ENCODE measurements around the gene TBPL2.
"Not testable (repeated sequence)": the region's sequence is repeated elsewhere in the genome, so short reads cannot be mapped to it uniquely, and the experiment has no call there.

TBPL2 gene

GRCh38 chr14:55383541-55384140 is 56.8 kb downstream of the TBPL2 start:
- no peaks in the 10 kb centered on the region for H3K27me3 ChIP-seq (ENCODE audit: insufficient read depth, low read length)
- no peak overlapping the region for H2AFZ ChIP-seq (ENCODE audit: low read depth, low read length)
- H3K4me3 ChIP-seq (ENCODE audit: low read length), result no peak overlapping the region
- no peaks in the 10 kb centered on the region for H3K4me1 ChIP-seq (ENCODE audit: insufficient read depth, low read length)
- peaks cover 55% of the 10 kb centered on the region for H3K36me3 ChIP-seq (ENCODE audit: insufficient read depth, low read length)
- H3K9me3 ChIP-seq (ENCODE audit: low read length), result no peaks in the 10 kb centered on the region

DNA sequence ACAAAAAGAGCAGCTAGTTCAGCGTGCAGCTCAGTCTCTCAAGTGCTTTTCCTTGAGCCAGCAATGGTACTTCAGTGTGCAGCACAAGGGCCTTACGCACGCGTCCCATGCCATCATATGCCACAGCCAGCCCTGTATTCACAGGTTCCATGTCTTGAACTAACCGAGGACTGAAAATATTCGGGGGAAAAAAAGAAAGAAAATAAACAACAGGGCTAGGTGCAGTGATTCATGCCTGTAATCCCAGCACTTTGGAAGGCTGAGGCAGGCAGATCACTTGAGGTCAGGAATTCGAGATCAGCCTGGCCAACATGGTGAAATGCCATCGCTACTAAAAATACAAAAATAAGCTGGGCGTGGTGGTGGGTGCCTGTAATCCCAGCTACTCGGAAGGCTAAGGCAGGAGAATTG is 57.4 kb downstream of the TBPL2 start:
- H3K4me3 ChIP-seq (ENCODE audit: low read length); H3K4me1 ChIP-seq (ENCODE audit: insufficient read depth, low read length); H3K27me3 ChIP-seq (ENCODE audit: insufficient read depth, low read length); H3K9me3 ChIP-seq (ENCODE audit: low read length); H2AFZ ChIP-seq (ENCODE audit: low read depth, low read length): not testable (repeated sequence)
- H3K36me3 ChIP-seq (ENCODE audit: insufficient read depth, low read length), result peaks cover 57% of the 10 kb centered on the region

- Histone ChIP-seq H3K4me1 (ENCODE audit: insufficient read depth, low read length) (no peaks in the 10 kb centered on the region), H3K9me3 (ENCODE audit: low read length) (no peaks in the 10 kb centered on the region), H2AFZ (ENCODE audit: low read depth, low read length) (no peak overlapping the region), H3K4me3 (ENCODE audit: low read length) (no peak overlapping the region), H3K27me3 (ENCODE audit: insufficient read depth, low read length) (no peaks in the 10 kb centered on the region), H3K36me3 (ENCODE audit: insufficient read depth, low read length) (peaks cover 61% of the 10 kb centered on the region)
These were observed 57.9 kb downstream of the TBPL2 start for GRCh38 chr14:55382483-55382882.

DNA sequence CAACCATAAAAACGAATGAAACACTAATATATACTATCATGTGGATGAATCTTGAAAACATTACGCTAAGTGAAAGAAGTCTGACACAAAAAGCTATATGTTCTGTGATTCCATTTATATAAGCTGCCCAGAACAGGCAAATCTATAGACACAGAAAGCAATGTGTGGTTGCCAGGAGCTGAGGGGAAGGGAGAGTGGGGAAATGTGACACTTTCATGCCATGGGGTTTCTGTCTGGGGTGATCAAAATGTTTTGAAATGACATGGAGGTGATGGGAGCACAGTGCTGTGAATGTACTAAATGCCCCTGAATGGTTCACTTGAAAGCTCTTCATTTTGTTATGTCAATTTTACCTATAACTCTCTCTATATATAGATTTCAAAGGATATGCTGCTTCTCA is 58.9 kb downstream of the TBPL2 start:
- H3K9me3 ChIP-seq (ENCODE audit: low read length), result no peaks in the 10 kb centered on the region
- peaks cover 63% of the 10 kb centered on the region for H3K36me3 ChIP-seq (ENCODE audit: insufficient read depth, low read length)
- no peak overlapping the region for H2AFZ ChIP-seq (ENCODE audit: low read depth, low read length)
- no peaks in the 10 kb centered on the region for H3K4me1 ChIP-seq (ENCODE audit: insufficient read depth, low read length)
- H3K4me3 ChIP-seq (ENCODE audit: low read length), result no peak overlapping the region
- no peaks in the 10 kb centered on the region for H3K27me3 ChIP-seq (ENCODE audit: insufficient read depth, low read length)

DNA sequence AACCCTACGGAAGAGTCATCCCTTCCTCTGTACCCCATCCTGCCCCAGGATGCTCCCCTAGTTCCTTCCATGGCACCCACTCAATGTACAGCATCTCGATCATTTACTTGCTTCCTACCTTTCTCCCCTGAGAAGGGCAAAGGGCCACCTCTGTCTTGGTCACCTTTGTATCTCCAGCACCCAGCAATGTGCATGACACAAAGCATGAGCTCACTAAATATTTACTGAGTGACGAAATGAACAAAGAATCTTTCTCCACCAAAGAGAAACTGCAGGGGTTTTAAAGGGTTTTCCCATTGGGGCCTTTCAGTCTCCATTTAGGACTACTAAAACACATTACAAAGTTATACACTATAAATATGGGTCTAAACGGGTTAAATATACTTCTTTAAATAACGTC is 59.4 kb downstream of the TBPL2 start:
- Histone ChIP-seq H3K4me1 (ENCODE audit: insufficient read depth, low read length) (no peaks in the 10 kb centered on the region), H2AFZ (ENCODE audit: low read depth, low read length) (no peak overlapping the region), H3K27me3 (ENCODE audit: insufficient read depth, low read length) (no peaks in the 10 kb centered on the region), H3K9me3 (ENCODE audit: low read length) (no peaks in the 10 kb centered on the region), H3K36me3 (ENCODE audit: insufficient read depth, low read length) (peaks cover 63% of the 10 kb centered on the region), H3K4me3 (ENCODE audit: low read length) (no peak overlapping the region)

DNA sequence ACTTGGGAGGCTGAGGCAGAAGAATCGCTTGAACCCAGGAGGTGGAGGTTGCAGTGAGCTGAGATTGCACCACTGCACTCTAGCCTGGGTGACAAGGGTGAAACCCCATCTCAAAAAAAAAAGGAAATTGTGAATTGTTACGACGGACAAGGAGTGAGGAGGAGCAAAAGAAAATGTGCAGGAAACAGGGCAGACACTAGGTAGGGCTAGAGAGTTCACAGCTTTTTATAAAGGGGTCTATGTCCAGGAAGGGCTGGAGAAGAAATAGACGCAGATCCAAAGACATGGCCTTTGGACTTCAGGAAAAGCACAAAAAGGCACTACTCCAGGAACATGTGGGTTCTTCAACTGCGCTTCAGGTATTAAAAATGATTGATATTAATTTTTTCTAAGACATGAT is 63.2 kb downstream of the TBPL2 start:
- H2AFZ ChIP-seq (ENCODE audit: low read depth, low read length), result no peak overlapping the region
- no peaks in the 10 kb centered on the region for H3K4me1 ChIP-seq (ENCODE audit: insufficient read depth, low read length)
- no peaks in the 10 kb centered on the region for H3K27me3 ChIP-seq (ENCODE audit: insufficient read depth, low read length)
- peaks cover 64% of the 10 kb centered on the region for H3K36me3 ChIP-seq (ENCODE audit: insufficient read depth, low read length)
- H3K4me3 ChIP-seq (ENCODE audit: low read length), result no peak overlapping the region
- no peaks in the 10 kb centered on the region for H3K9me3 ChIP-seq (ENCODE audit: low read length)

DNA sequence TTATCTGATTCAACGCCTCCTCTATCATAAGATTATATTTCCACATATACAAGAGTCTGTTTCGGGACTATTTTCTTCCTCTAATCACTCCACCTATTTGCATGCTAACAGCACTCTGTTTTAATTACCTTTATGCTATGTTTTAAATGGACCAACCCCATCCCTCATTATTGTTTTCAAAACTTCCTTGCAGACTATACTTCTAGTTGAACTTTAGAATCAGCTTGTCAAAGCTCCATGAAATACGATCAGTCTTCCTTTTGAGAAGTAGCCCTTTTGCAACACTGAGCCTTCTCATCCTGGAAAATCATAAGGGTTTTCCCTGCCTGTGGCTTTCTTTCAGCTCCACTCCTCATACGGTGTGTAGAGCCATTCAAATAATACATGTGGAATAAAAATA is 65.6 kb downstream of the TBPL2 start:
- H3K9me3 ChIP-seq (ENCODE audit: low read length), result no peaks in the 10 kb centered on the region
- H3K36me3 ChIP-seq (ENCODE audit: insufficient read depth, low read length), result peaks cover 51% of the 10 kb centered on the region
- H3K4me1 ChIP-seq (ENCODE audit: insufficient read depth, low read length), result no peaks in the 10 kb centered on the region
- no peak overlapping the region for H2AFZ ChIP-seq (ENCODE audit: low read depth, low read length)
- H3K4me3 ChIP-seq (ENCODE audit: low read length), result no peak overlapping the region
- no peaks in the 10 kb centered on the region for H3K27me3 ChIP-seq (ENCODE audit: insufficient read depth, low read length)

GRCh38 chr14:55373784-55374705 is 66.4 kb downstream of the TBPL2 start:
- Histone ChIP-seq H3K36me3 (ENCODE audit: insufficient read depth, low read length) (peaks cover 55% of the 10 kb centered on the region), H3K27me3 (ENCODE audit: insufficient read depth, low read length) (no peaks in the 10 kb centered on the region), H3K9me3 (ENCODE audit: low read length) (no peaks in the 10 kb centered on the region), H2AFZ (ENCODE audit: low read depth, low read length) (no peak overlapping the region), H3K4me3 (ENCODE audit: low read length) (no peak overlapping the region), H3K4me1 (ENCODE audit: insufficient read depth, low read length) (no peaks in the 10 kb centered on the region)

- no peak overlapping the region for H3K4me3 ChIP-seq (ENCODE audit: low read length)
- H3K27me3 ChIP-seq (ENCODE audit: insufficient read depth, low read length), result no peaks in the 10 kb centered on the region
- no peaks in the 10 kb centered on the region for H3K4me1 ChIP-seq (ENCODE audit: insufficient read depth, low read length)
- no peak overlapping the region for H2AFZ ChIP-seq (ENCODE audit: low read depth, low read length)
- peaks cover 51% of the 10 kb centered on the region for H3K36me3 ChIP-seq (ENCODE audit: insufficient read depth, low read length)
- no peaks in the 10 kb centered on the region for H3K9me3 ChIP-seq (ENCODE audit: low read length)
These were observed 67.6 kb downstream of the TBPL2 start for GRCh38 chr14:55372825-55373224.

DNA sequence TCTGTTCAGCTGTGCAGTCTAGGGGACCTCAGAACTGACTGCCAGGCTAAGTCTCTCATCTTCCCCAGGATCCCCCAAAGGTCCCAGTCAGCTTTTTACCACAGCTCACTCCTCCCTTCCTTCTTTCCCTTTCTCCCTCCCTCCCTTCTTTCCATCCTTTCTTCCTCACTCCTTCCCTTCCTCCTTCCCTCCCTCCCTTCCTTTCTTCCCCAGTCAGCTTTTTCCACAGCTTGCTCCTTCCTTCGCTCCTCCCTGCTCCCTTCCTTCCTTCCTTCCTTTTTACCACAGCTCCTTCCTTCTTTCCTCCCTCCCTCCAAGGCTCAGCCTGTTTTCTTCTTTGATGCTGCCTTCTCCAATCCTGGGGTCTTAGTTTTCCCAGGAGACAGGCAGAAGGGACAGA is 68.0 kb downstream of the TBPL2 start:
- peaks cover 51% of the 10 kb centered on the region for H3K36me3 ChIP-seq (ENCODE audit: insufficient read depth, low read length)

DNA sequence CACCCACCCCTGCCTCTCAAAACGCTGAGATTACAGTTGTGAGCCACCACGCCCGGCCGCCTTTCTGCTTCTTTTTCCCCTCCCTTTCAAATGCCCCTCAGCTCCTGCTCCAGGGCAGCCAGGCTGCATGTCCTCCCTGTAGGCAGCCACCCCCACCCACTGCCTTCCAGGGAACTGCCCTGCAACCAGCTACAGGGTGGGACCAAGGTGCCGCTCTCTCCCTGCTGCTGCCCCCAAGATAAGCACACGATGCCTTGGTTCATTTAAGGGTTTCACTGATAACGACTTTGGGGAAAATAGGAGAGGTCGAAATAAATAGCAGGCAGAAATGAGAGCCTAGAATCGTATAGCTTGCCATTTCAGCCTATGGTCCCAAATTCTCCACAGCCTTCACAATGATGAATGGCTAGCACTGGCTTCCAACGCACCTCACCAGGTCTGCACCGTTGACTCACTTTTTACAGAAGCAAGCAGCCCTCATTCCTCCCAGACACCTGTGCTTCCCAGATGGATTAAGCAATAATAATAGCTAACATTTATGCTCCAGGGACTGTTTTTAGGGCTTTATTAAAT is 69.4 kb downstream of the TBPL2 start:
- Histone ChIP-seq H3K27me3 (ENCODE audit: insufficient read depth, low read length) (no peaks in the 10 kb centered on the region), H3K36me3 (ENCODE audit: insufficient read depth, low read length) (peaks cover 48% of the 10 kb centered on the region), H3K4me3 (ENCODE audit: low read length) (no peak overlapping the region), H3K4me1 (ENCODE audit: insufficient read depth, low read length) (no peaks in the 10 kb centered on the region), H2AFZ (ENCODE audit: low read depth, low read length) (no peak overlapping the region), H3K9me3 (ENCODE audit: low read length) (no peaks in the 10 kb centered on the region)

More for the DNA sequence above, 68.0 kb downstream of the TBPL2 start:
- H3K4me3 ChIP-seq (ENCODE audit: low read length), result no peak overlapping the region
- H3K27me3 ChIP-seq (ENCODE audit: insufficient read depth, low read length), result no peaks in the 10 kb centered on the region
- no peaks in the 10 kb centered on the region for H3K9me3 ChIP-seq (ENCODE audit: low read length)
- no peak overlapping the region for H2AFZ ChIP-seq (ENCODE audit: low read depth, low read length)
- no peaks in the 10 kb centered on the region for H3K4me1 ChIP-seq (ENCODE audit: insufficient read depth, low read length)

DNA sequence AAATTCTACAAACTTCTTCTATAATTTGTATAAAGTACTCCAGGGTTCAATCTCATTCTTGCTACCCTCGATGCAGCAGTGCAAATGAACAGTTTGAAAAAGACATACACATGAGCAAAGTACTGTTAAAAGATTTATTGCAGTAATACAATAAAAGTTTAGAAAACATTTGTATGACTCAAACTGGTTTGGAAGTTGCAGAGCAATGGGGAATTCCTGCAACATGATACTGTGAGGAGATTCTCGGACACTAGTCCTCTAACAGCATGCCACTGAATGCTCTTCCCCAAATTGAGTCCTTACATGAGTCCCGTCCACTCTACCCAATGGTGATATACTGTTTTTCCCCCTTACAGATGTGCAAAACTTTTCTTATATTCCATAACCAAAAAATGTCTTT is 74.1 kb downstream of the TBPL2 start:
- Histone ChIP-seq H3K4me3 (ENCODE audit: low read length) (no peak overlapping the region), H3K9me3 (ENCODE audit: low read length) (no peaks in the 10 kb centered on the region), H2AFZ (ENCODE audit: low read depth, low read length) (no peak overlapping the region), H3K36me3 (ENCODE audit: insufficient read depth, low read length) (peaks cover 38% of the 10 kb centered on the region), H3K4me1 (ENCODE audit: insufficient read depth, low read length) (no peaks in the 10 kb centered on the region), H3K27me3 (ENCODE audit: insufficient read depth, low read length) (no peaks in the 10 kb centered on the region)
